ENCODE results near the gene SFSWAP.

SFSWAP gene

GRCh38 chr12:131682510-131682895 lies 28.4 kb upstream of the SFSWAP start:
- Mint-ChIP-seq H3K27ac (ENCODE audit: low read depth) (peak overlapping the region; percentile 0), H3K9me3 (peaks cover 5% of the 10 kb centered on the region), H3K36me3 (ENCODE audit: insufficient read depth) (no peaks in the 10 kb centered on the region), H3K27me3 (peaks cover 10% of the 10 kb centered on the region), H3K4me3 (no peak overlapping the region), H3K4me1 (peaks cover 5% of the 10 kb centered on the region)
- DNase-seq (ENCODE audit: low spot score in 2 of 2): no peak
- ATAC-seq (replicated peaks; ENCODE audit: extremely low read depth, poor library complexity, severe bottlenecking): no peak

- H3K4me1 Mint-ChIP-seq: peaks cover 5% of the 10 kb centered on the region
- ATAC-seq (replicated peaks; ENCODE audit: extremely low read depth, poor library complexity, severe bottlenecking) (no peak), DNase-seq (ENCODE audit: low spot score in 2 of 2) (no peak)
- no peak overlapping the region for H3K4me3 Mint-ChIP-seq
- H3K27me3 Mint-ChIP-seq: peaks cover 10% of the 10 kb centered on the region
- peak overlapping the region; percentile 0 for H3K27ac Mint-ChIP-seq (ENCODE audit: low read depth)
- H3K9me3 Mint-ChIP-seq: peaks cover 5% of the 10 kb centered on the region
- no peaks in the 10 kb centered on the region for H3K36me3 Mint-ChIP-seq (ENCODE audit: insufficient read depth)
Measured at GRCh38 chr12:131683266-131684014, 27.4 kb upstream of the SFSWAP start.

GRCh38 chr12:131684015-131684725 lies 26.7 kb upstream of the SFSWAP start:
- no peak for ATAC-seq (replicated peaks; ENCODE audit: extremely low read depth, poor library complexity, severe bottlenecking)
- Mint-ChIP-seq H3K27ac (ENCODE audit: low read depth) (no peak overlapping the region), H3K27me3 (peaks cover 10% of the 10 kb centered on the region), H3K4me3 (no peak overlapping the region), H3K36me3 (ENCODE audit: insufficient read depth) (no peaks in the 10 kb centered on the region), H3K4me1 (peaks cover 5% of the 10 kb centered on the region), H3K9me3 (peaks cover 5% of the 10 kb centered on the region)
- no peak for DNase-seq (ENCODE audit: low spot score in 2 of 2)

- DNase-seq (ENCODE audit: low spot score in 2 of 2) (no peak), ATAC-seq (replicated peaks; ENCODE audit: extremely low read depth, poor library complexity, severe bottlenecking) (no peak)
- peaks cover 4% of the 10 kb centered on the region for H3K9me3 Mint-ChIP-seq
- H3K27me3 Mint-ChIP-seq: peaks cover 10% of the 10 kb centered on the region
- H3K27ac Mint-ChIP-seq (ENCODE audit: low read depth): no peak overlapping the region
- peaks cover 4% of the 10 kb centered on the region for H3K4me1 Mint-ChIP-seq
- no peaks in the 10 kb centered on the region for H3K36me3 Mint-ChIP-seq (ENCODE audit: insufficient read depth)
- no peak overlapping the region for H3K4me3 Mint-ChIP-seq
Measured at GRCh38 chr12:131687346-131688125, 23.4 kb upstream of the SFSWAP start.

- Mint-ChIP-seq H3K4me3 (no peak overlapping the region), H3K9me3 (no peaks in the 10 kb centered on the region), H3K27me3 (peaks cover 11% of the 10 kb centered on the region), H3K4me1 (no peaks in the 10 kb centered on the region), H3K36me3 (ENCODE audit: insufficient read depth) (no peaks in the 10 kb centered on the region), H3K27ac (ENCODE audit: low read depth) (no peak overlapping the region)
- DNase-seq (ENCODE audit: low spot score in 2 of 2) (no peak), ATAC-seq (replicated peaks; ENCODE audit: extremely low read depth, poor library complexity, severe bottlenecking) (no peak)
Measured at GRCh38 chr12:131688131-131688844, 22.6 kb upstream of the SFSWAP start.

- H3K36me3 Mint-ChIP-seq (ENCODE audit: insufficient read depth): no peaks in the 10 kb centered on the region
- no peaks in the 10 kb centered on the region for H3K9me3 Mint-ChIP-seq
- H3K27me3 Mint-ChIP-seq: peaks cover 16% of the 10 kb centered on the region
- no peak overlapping the region for H3K4me3 Mint-ChIP-seq
- H3K27ac Mint-ChIP-seq (ENCODE audit: low read depth): no peak overlapping the region
- ATAC-seq (replicated peaks; ENCODE audit: extremely low read depth, poor library complexity, severe bottlenecking) (no peak), DNase-seq (ENCODE audit: low spot score in 2 of 2) (no peak)
- no peaks in the 10 kb centered on the region for H3K4me1 Mint-ChIP-seq
Measured at GRCh38 chr12:131688845-131689154, 22.1 kb upstream of the SFSWAP start.

- Mint-ChIP-seq H3K9me3 (no peaks in the 10 kb centered on the region), H3K4me3 (no peak overlapping the region), H3K27ac (ENCODE audit: low read depth) (no peak overlapping the region), H3K4me1 (no peaks in the 10 kb centered on the region), H3K27me3 (peaks cover 26% of the 10 kb centered on the region), H3K36me3 (ENCODE audit: insufficient read depth) (no peaks in the 10 kb centered on the region)
- ATAC-seq (replicated peaks; ENCODE audit: extremely low read depth, poor library complexity, severe bottlenecking) (no peak), DNase-seq (ENCODE audit: low spot score in 2 of 2) (no peak)
Measured at GRCh38 chr12:131690320-131690719, 20.6 kb upstream of the SFSWAP start.

- H3K9me3 Mint-ChIP-seq: no peaks in the 10 kb centered on the region
- no peak overlapping the region for H3K27ac Mint-ChIP-seq (ENCODE audit: low read depth)
- no peaks in the 10 kb centered on the region for H3K36me3 Mint-ChIP-seq (ENCODE audit: insufficient read depth)
- no peak for DNase-seq (ENCODE audit: low spot score in 2 of 2)
- no peak overlapping the region for H3K4me3 Mint-ChIP-seq
- no peak for ATAC-seq (replicated peaks; ENCODE audit: extremely low read depth, poor library complexity, severe bottlenecking)
- H3K4me1 Mint-ChIP-seq: no peaks in the 10 kb centered on the region
- H3K27me3 Mint-ChIP-seq: peaks cover 36% of the 10 kb centered on the region
Measured at GRCh38 chr12:131692431-131692830, 18.5 kb upstream of the SFSWAP start.

- no peaks in the 10 kb centered on the region for H3K4me1 Mint-ChIP-seq
- no peak overlapping the region for H3K4me3 Mint-ChIP-seq
- no peaks in the 10 kb centered on the region for H3K9me3 Mint-ChIP-seq
- peaks cover 36% of the 10 kb centered on the region for H3K27me3 Mint-ChIP-seq
- DNase-seq (ENCODE audit: low spot score in 2 of 2) (no peak), ATAC-seq (replicated peaks; ENCODE audit: extremely low read depth, poor library complexity, severe bottlenecking) (no peak)
- H3K36me3 Mint-ChIP-seq (ENCODE audit: insufficient read depth): no peaks in the 10 kb centered on the region
- H3K27ac Mint-ChIP-seq (ENCODE audit: low read depth): no peak overlapping the region
Measured at GRCh38 chr12:131693149-131693548, 17.7 kb upstream of the SFSWAP start.

- Mint-ChIP-seq H3K36me3 (ENCODE audit: insufficient read depth) (no peaks in the 10 kb centered on the region), H3K9me3 (no peaks in the 10 kb centered on the region), H3K4me3 (no peak overlapping the region), H3K4me1 (no peaks in the 10 kb centered on the region), H3K27ac (ENCODE audit: low read depth) (no peak overlapping the region), H3K27me3 (peaks cover 36% of the 10 kb centered on the region)
- no peak for DNase-seq (ENCODE audit: low spot score in 2 of 2)
- ATAC-seq (replicated peaks; ENCODE audit: extremely low read depth, poor library complexity, severe bottlenecking): no peak
Measured at GRCh38 chr12:131694116-131694838, 16.6 kb upstream of the SFSWAP start.

GRCh38 chr12:131695968-131696367 lies 14.9 kb upstream of the SFSWAP start:
- Mint-ChIP-seq H3K36me3 (ENCODE audit: insufficient read depth) (no peaks in the 10 kb centered on the region), H3K27ac (ENCODE audit: low read depth) (no peak overlapping the region), H3K9me3 (no peaks in the 10 kb centered on the region), H3K4me1 (no peaks in the 10 kb centered on the region), H3K27me3 (peaks cover 36% of the 10 kb centered on the region), H3K4me3 (no peak overlapping the region)
- ATAC-seq (replicated peaks; ENCODE audit: extremely low read depth, poor library complexity, severe bottlenecking) (no peak), DNase-seq (ENCODE audit: low spot score in 2 of 2) (no peak)

- H3K4me3 Mint-ChIP-seq: no peak overlapping the region
- H3K27me3 Mint-ChIP-seq: peaks cover 25% of the 10 kb centered on the region
- ATAC-seq (replicated peaks; ENCODE audit: extremely low read depth, poor library complexity, severe bottlenecking) (no peak), DNase-seq (ENCODE audit: low spot score in 2 of 2) (no peak)
- no peak overlapping the region for H3K27ac Mint-ChIP-seq (ENCODE audit: low read depth)
- H3K4me1 Mint-ChIP-seq: no peaks in the 10 kb centered on the region
- no peaks in the 10 kb centered on the region for H3K36me3 Mint-ChIP-seq (ENCODE audit: insufficient read depth)
- no peaks in the 10 kb centered on the region for H3K9me3 Mint-ChIP-seq
Measured at GRCh38 chr12:131698286-131698685, 12.6 kb upstream of the SFSWAP start.
